Progenitor cell of endocrine pancreas (in vitro differentiated cells): ENCODE results near the gene PTMA. TPM values are rescaled to one million over a fixed set of nuclear protein-coding genes. Genes with fewer than 3 reads are reported as not detected.

Experiments used
- DNase-seq: peaks from one replicate; pipeline ENCODE4 v3.0.0; 2021; ENCODE audit warnings: low spot score; ENCODE audit not compliant: unreplicated experiment
- H3K27ac Mint-ChIP-seq: 2 replicates; pipeline ENCODE4 v1.8.0; 2021; ENCODE audit warnings: mild to moderate bottlenecking, moderate library complexity, mixed read lengths
- H3K27me3 Mint-ChIP-seq: 2 replicates; pipeline ENCODE4 v1.8.0; 2021; ENCODE audit warnings: mixed read lengths
- H3K36me3 Mint-ChIP-seq: 2 replicates; pipeline ENCODE4 v1.8.0; 2022; ENCODE audit warnings: mixed read lengths; ENCODE audit not compliant: insufficient read depth
- H3K4me1 Mint-ChIP-seq: 2 replicates; pipeline ENCODE4 v1.8.0; 2021; ENCODE audit warnings: low read depth, mixed read lengths
- H3K4me3 Mint-ChIP-seq: 2 replicates; pipeline ENCODE4 v1.8.0; 2021; ENCODE audit warnings: low read depth, mild to moderate bottlenecking, moderate library complexity, mixed read lengths
- H3K9me3 Mint-ChIP-seq: 2 replicates; pipeline ENCODE4 v1.8.0; 2021; ENCODE audit warnings: low read depth, mixed read lengths
- CTCF ChIP-seq: fragments of 200-600 bp; sonication (generic); IDR thresholded peaks from one replicate; pipeline ENCODE4 v1.5.0; 2021; ENCODE audit warnings: antibody characterized with exemption, mild to moderate bottlenecking; ENCODE audit not compliant: unreplicated experiment
- total RNA-seq: library from RNA; stranded (reverse); gene quantifications from 2 replicates; pipeline ENCODE4 v1.2.1, GENCODE V29; 2021

Gene PTMA
- total RNA-seq, 1 donor from 2014 or later: 1,116 TPM

- Mint-ChIP-seq H3K36me3 (no peaks in the 10 kb centered on the region), H3K27ac (no peak overlapping the region), H3K4me1 (no peaks in the 10 kb centered on the region)
Measured at GRCh38 chr2:231720987-231721966, 13.0 kb downstream of the PTMA start.

GRCh38 chr2:231722721-231723307 is 14.5 kb downstream of the PTMA start:
- no peaks in the 10 kb centered on the region for H3K9me3 Mint-ChIP-seq
- H3K27me3 Mint-ChIP-seq: no peaks in the 10 kb centered on the region
- no peak for TF ChIP-seq CTCF
- no peaks in the 10 kb centered on the region for H3K36me3 Mint-ChIP-seq
- no peak overlapping the region for H3K4me3 Mint-ChIP-seq
- no peaks in the 10 kb centered on the region for H3K4me1 Mint-ChIP-seq
- peak overlapping the region; percentile 73 for H3K27ac Mint-ChIP-seq
- DNase-seq: no peak

More at GRCh38 chr2:231720987-231721966, 13.0 kb downstream of the PTMA start:
- H3K27me3 Mint-ChIP-seq: no peaks in the 10 kb centered on the region
- no peak for DNase-seq
- TF ChIP-seq CTCF: no peak
- H3K4me3 Mint-ChIP-seq: no peak overlapping the region
- no peaks in the 10 kb centered on the region for H3K9me3 Mint-ChIP-seq

GRCh38 chr2:231725476-231725875 is 17.2 kb downstream of the PTMA start:
- H3K27me3 Mint-ChIP-seq: no peaks in the 10 kb centered on the region
- no peak overlapping the region for H3K27ac Mint-ChIP-seq
- H3K36me3 Mint-ChIP-seq: no peaks in the 10 kb centered on the region
- H3K4me3 Mint-ChIP-seq: no peak overlapping the region
- TF ChIP-seq CTCF: no peak
- H3K4me1 Mint-ChIP-seq: no peaks in the 10 kb centered on the region
- no peaks in the 10 kb centered on the region for H3K9me3 Mint-ChIP-seq
- no peak for DNase-seq

- Mint-ChIP-seq H3K27me3 (no peaks in the 10 kb centered on the region), H3K27ac (no peak overlapping the region), H3K4me3 (no peak overlapping the region), H3K36me3 (no peaks in the 10 kb centered on the region), H3K4me1 (no peaks in the 10 kb centered on the region), H3K9me3 (no peaks in the 10 kb centered on the region)
- TF ChIP-seq CTCF: no peak
- no peak for DNase-seq
Measured at GRCh38 chr2:231726276-231726675, 18.0 kb downstream of the PTMA start.

- no peak for DNase-seq
- Mint-ChIP-seq H3K4me1 (no peaks in the 10 kb centered on the region), H3K36me3 (peaks cover 2% of the 10 kb centered on the region), H3K4me3 (no peak overlapping the region), H3K27me3 (no peaks in the 10 kb centered on the region), H3K27ac (no peak overlapping the region), H3K9me3 (no peaks in the 10 kb centered on the region)
- no peak for TF ChIP-seq CTCF
Measured at GRCh38 chr2:231727621-231728020, 19.3 kb downstream of the PTMA start.
